Gastroesophageal sphincter (tissue), 4 donors: ENCODE data around the gene SDK1. TPM values are rescaled to one million over a fixed set of nuclear protein-coding genes. Genes with fewer than 3 reads are reported as not detected.

ENCODE experiments used
- ATAC-seq: fragments of 150-250 bp; one replicate; pipeline ENCODE4 v1.9.1; 2016; ENCODE audit warnings: mild to moderate bottlenecking, moderate library complexity
- H3K27ac ChIP-seq, 4 donors: fragments of 200-600 bp; sonication (generic) in 3 of 4; 1 replicate in 3 of 4; 2 replicates in 1 of 4; pipeline ENCODE4 v1.5.1; 2016 to 2019
- H3K27me3 ChIP-seq: fragments of 200-600 bp; sonication (generic); one replicate; pipeline ENCODE4 v1.5.1; 2019
- H3K36me3 ChIP-seq, 2 donors: fragments of 200-600 bp; sonication (generic); one replicate each; pipeline ENCODE4 v1.5.1; 2019; ENCODE audit warnings: control low read depth in 1 of 2
- H3K4me1 ChIP-seq, 3 donors: fragments of 200-600 bp; sonication (generic); 1 replicate in 2 of 3; 2 replicates in 1 of 3; pipeline ENCODE4 v1.5.1; 2016 to 2019; ENCODE audit warnings: control low read depth in 2 of 3
- H3K4me3 ChIP-seq, 2 donors: fragments of 200-600 bp; sonication (generic); one replicate each; pipeline ENCODE4 v1.5.1; 2019; ENCODE audit warnings: mild to moderate bottlenecking in 1 of 2, moderate library complexity in 1 of 2
- H3K9me3 ChIP-seq, 3 donors: fragments of 200-600 bp; sonication (generic); one replicate each; pipeline ENCODE4 v1.5.1; 2017 to 2019; ENCODE audit warnings: control low read depth in 2 of 3
- CTCF ChIP-seq, 4 experiments: fragments of 200-600 bp in 2 of 4; fragments of 450-650 bp in 2 of 4; sonication (generic) in 1 of 4; IDR thresholded peaks; one replicate each; pipeline ENCODE4 v1.5.1; 2017 to 2019; ENCODE audit warnings: antibody characterized with exemption in 4 of 4, mild to moderate bottlenecking in 2 of 4, moderate library complexity in 2 of 4
- EP300 ChIP-seq: sonication (generic); formaldehyde crosslinking; IDR thresholded peaks from one replicate; pipeline ENCODE4 v1.6.1; 2017; ENCODE audit warnings: antibody characterized with exemption, mild to moderate bottlenecking
- POLR2A ChIP-seq, 2 donors: fragments of 450-650 bp; IDR thresholded peaks; one replicate each; pipeline ENCODE4 v1.6.1; 2017; ENCODE audit warnings: antibody characterized with exemption in 2 of 2, mild to moderate bottlenecking in 2 of 2, moderate library complexity in 1 of 2
- POLR2AphosphoS5 ChIP-seq: sonication (generic); formaldehyde crosslinking; IDR thresholded peaks from one replicate; pipeline ENCODE4 v1.6.1; 2017; ENCODE audit warnings: antibody characterized with exemption
- WGBS, 2 donors: methylation state at CpG; one replicate each; pipeline ENCODE4 v1.1.5; 2018; ENCODE audit warnings: low coverage in 1 of 2; 5-methylcytosine and 5-hydroxymethylcytosine counted together
- total RNA-seq, 4 donors: library from RNA; depleted of rRNA; stranded (reverse); fragments of >200 nt; gene quantifications; one replicate each; pipeline ENCODE4 v1.1.0, GENCODE V29; 2016

Gene SDK1
- total RNA-seq, 4 donors from 2014 or later = 6.1 to 13.6 (median 8.7) TPM

- no peaks in the 10 kb centered on the region for H3K9me3 ChIP-seq
- no peak overlapping the region for H3K27ac ChIP-seq
- H3K36me3 ChIP-seq = no peaks in the 10 kb centered on the region
- ATAC-seq = no peak
- TF ChIP-seq CTCF (IDR thresholded peaks at IDR 0.05) = no peak
- TF ChIP-seq EP300 = no peak
- TF ChIP-seq POLR2AphosphoS5 = no peak
- no peak for TF ChIP-seq POLR2A (IDR thresholded peaks at IDR 0.05)
- H3K4me3 ChIP-seq = no peak overlapping the region
- H3K27me3 ChIP-seq = no peaks in the 10 kb centered on the region
- 79 to 82% methylated on average over 5 to 7 of the region's 8 CpGs for WGBS, 2 donors
- H3K4me1 ChIP-seq = no peaks in the 10 kb centered on the region
Measured at GRCh38 chr7:4074407-4074806, 773.4 kb downstream of the SDK1 start.

GRCh38 chr7:4074994-4075393 lies 773.9 kb downstream of the SDK1 start:
- 80 to 100% methylated on average over 2 of the region's 8 CpGs for WGBS, 2 donors
- Histone ChIP-seq H3K27ac (no peak overlapping the region), H3K36me3 (no peaks in the 10 kb centered on the region), H3K9me3 (no peaks in the 10 kb centered on the region), H3K4me1 (no peaks in the 10 kb centered on the region), H3K27me3 (no peaks in the 10 kb centered on the region), H3K4me3 (no peak overlapping the region)
- ATAC-seq = no peak
- TF ChIP-seq CTCF (IDR thresholded peaks at IDR 0.05) (no peak), POLR2AphosphoS5 (no peak), POLR2A (IDR thresholded peaks at IDR 0.05) (no peak), EP300 (no peak)

DNA sequence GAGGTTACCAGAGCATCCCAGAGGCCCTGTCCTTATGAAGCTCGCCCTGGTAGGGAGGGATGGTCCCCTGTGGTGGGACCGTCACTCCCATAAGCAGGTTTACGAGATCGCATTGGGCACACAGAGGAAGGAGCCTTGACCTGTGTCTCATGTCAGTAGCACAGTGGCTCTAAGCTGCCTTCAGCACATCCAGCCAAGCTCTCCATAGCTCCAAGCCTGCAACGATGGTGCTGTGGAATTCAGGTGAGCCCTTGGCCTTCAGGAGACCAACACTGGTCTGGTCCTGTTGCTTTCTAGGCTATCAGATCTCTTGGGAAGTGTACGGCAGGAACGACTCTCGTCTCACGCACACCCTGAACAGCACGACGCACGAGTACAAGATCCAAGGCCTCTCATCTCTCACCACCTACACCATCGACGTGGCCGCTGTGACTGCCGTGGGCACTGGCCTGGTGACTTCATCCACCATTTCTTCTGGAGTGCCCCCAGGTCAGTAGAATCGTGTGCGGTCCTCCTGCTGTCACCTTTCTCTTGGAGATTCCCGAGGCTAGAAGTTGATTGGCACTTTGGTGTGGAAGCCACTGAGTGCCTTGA lies 775.7 kb downstream of the SDK1 start:
- TF ChIP-seq CTCF (IDR thresholded peaks at IDR 0.05) (no peak), EP300 (no peak), POLR2AphosphoS5 (no peak), POLR2A (IDR thresholded peaks at IDR 0.05) (no peak)
- ATAC-seq = no peak
- H3K4me1 ChIP-seq = no peaks in the 10 kb centered on the region
- H3K27me3 ChIP-seq = no peaks in the 10 kb centered on the region
- no peaks in the 10 kb centered on the region for H3K36me3 ChIP-seq
- H3K4me3 ChIP-seq = no peak overlapping the region
- H3K27ac ChIP-seq = no peak overlapping the region
- H3K9me3 ChIP-seq = no peaks in the 10 kb centered on the region
- WGBS, 2 donors = 90% methylated on average over 13 of the region's 19 CpGs; no CpG with 5 or more reads in 1 of the 2 donors

DNA sequence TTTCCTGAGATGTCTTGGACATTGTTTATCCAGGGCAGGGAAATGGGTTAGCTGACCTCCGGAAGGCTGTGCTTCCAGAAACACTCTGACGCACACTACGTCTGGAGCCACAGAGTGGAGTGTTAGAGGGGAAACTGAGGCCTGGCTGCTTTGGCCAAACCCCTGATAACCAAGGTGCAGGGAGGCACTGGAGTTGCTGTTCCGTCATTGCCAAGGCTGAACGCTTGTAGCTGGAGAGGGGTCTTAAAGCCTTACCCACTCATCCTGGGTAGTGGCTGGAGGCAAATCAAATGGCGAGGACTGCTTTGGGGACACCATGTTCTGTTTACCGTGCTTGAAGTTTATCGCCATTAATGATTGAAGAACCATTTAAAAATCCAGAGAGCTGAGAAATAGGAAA lies 776.9 kb downstream of the SDK1 start:
- ATAC-seq = no peak
- no peak overlapping the region for H3K27ac ChIP-seq
- no peak overlapping the region for H3K4me3 ChIP-seq
- no peaks in the 10 kb centered on the region for H3K9me3 ChIP-seq
- TF ChIP-seq POLR2A (IDR thresholded peaks at IDR 0.05) (no peak), CTCF (IDR thresholded peaks at IDR 0.05) (no peak), EP300 (no peak), POLR2AphosphoS5 (no peak)
- no peaks in the 10 kb centered on the region for H3K27me3 ChIP-seq
- H3K36me3 ChIP-seq = no peaks in the 10 kb centered on the region
- 95 to 100% methylated on average over 4 to 8 of the region's 8 CpGs for WGBS, 2 donors
- H3K4me1 ChIP-seq = no peaks in the 10 kb centered on the region

DNA sequence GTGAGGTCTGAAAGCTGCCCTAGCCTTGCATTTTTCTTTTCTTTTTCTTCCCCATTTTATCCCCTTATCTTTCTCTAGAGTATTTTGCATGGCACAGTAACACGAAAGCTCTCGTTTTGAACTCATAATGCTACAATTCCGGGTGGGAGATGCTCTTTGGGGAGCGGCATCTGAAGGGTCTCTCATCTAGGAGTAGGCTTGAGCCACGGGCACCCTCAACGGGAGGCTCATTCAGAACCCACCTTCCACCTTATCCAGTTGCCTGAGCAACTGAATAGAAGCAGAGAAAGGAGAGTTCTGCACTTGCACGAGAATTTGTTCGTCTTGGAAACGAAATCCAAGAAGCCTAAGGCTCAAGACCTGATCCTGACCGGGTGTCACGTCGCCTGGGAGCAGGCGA lies 777.5 kb downstream of the SDK1 start:
- no peak for ATAC-seq
- WGBS, 2 donors = 79% methylated on average over 6 of the region's 13 CpGs; no CpG with 5 or more reads in 1 of the 2 donors
- Histone ChIP-seq H3K27ac (no peak overlapping the region), H3K4me1 (no peaks in the 10 kb centered on the region), H3K4me3 (no peak overlapping the region), H3K27me3 (no peaks in the 10 kb centered on the region), H3K36me3 (no peaks in the 10 kb centered on the region), H3K9me3 (no peaks in the 10 kb centered on the region)
- TF ChIP-seq POLR2AphosphoS5 (no peak), EP300 (no peak), POLR2A (IDR thresholded peaks at IDR 0.05) (no peak), CTCF (IDR thresholded peaks at IDR 0.05) (no peak)
